ENCODE measurements around the gene TXNRD2. TPM values are rescaled to one million over a fixed set of nuclear protein-coding genes. Genes with fewer than 3 reads are reported as not detected.
A peak's percentile ranks its signal among the peaks of the same experiment; 100 is the strongest.

TXNRD2 gene
- total RNA-seq, 1 experiment from 2014 or later, result 19.7 TPM

- Histone ChIP-seq H2AFZ (ENCODE audit: low read depth, low read length, poor library complexity, severe bottlenecking) (no peak overlapping the region), H4K20me1 (ENCODE audit: insufficient read depth) (no peaks in the 10 kb centered on the region), H3K27me3 (ENCODE audit: insufficient read depth, low read length) (no peaks in the 10 kb centered on the region), H3K27ac (ENCODE audit: low read depth, low read length) (no peak overlapping the region), H3K9me2 (ENCODE audit: insufficient read depth) (no peaks in the 10 kb centered on the region), H3K36me3 (ENCODE audit: control insufficient read depth in 1 of 2, insufficient read depth in 2 of 2, low read length in 2 of 2) (no peaks in the 10 kb centered on the region), H3K9me3 (ENCODE audit: control insufficient read depth in 1 of 2, insufficient read depth in 1 of 2, low read depth in 1 of 2, low read length in 2 of 2) (no peaks in the 10 kb centered on the region), H3K79me2 (ENCODE audit: insufficient read depth, low read length) (no peaks in the 10 kb centered on the region), H3K9ac (ENCODE audit: low read length) (no peak overlapping the region), H3K4me1 (ENCODE audit: control insufficient read depth in 1 of 2, insufficient read depth in 2 of 2, low read length in 2 of 2) (peaks cover 0 to 12% of the 10 kb centered on the region in 2 experiments; a peak in 1 of 4 replicates), H3K4me2 (ENCODE audit: low read length) (no peak overlapping the region), H3K4me3 (replicated peaks in 1 of 2; ENCODE audit: low read depth in 1 of 2, low read length in 2 of 2) (no peak overlapping the region)
- ChIA-PET CTCF (interaction anchor here (1.4 to 1.6 kb wide), 2 partner anchors 13 to 168 kb away, joined by 5 to 8 read pairs; no protein-coding TSS in a partner anchor), RAD21 (ENCODE audit: low non-redundant PET in 1 of 2, low total read pairs in 2 of 2, uncharacterized antibody in 2 of 2, unreplicated experiment in 2 of 2) (no interaction called here), POLR2A (no interaction called here)
- intact Hi-C loops (cut with micrococcal nuclease), result no loop called here
- BruUV-seq (replicated peaks), result no TSS peak
- DNase-seq (ENCODE audit: low read depth, low spot score) (no peak), ATAC-seq (no peak)
- no peak for TF ChIP-seq SRF (IDR thresholded peaks at IDR 0.05; ENCODE audit: low read depth)
- TF ChIP-seq POLR2A (IDR thresholded peaks at IDR 0.05; ENCODE audit: borderline replicate concordance, extremely low read depth, insufficient read depth, insufficient read length), result no peak
- no peak for TF ChIP-seq CTCF (IDR thresholded peaks at IDR 0.05 in 2 of 3, conservative IDR thresholded peaks at IDR 0.05 in 1 of 3; ENCODE audit: borderline replicate concordance in 1 of 3, insufficient read depth in 1 of 3, low read depth in 2 of 3, low read length in 2 of 3)
- no peak for TF ChIP-seq ATF3 (IDR thresholded peaks at IDR 0.05)
- no peak for TF ChIP-seq EZH2phosphoT487 (IDR thresholded peaks at IDR 0.05; ENCODE audit: borderline replicate concordance)
- no peak for TF ChIP-seq SP1 (IDR thresholded peaks at IDR 0.05; ENCODE audit: low read depth)
Measured at GRCh38 chr22:19897726-19898125, 43.9 kb downstream of the TXNRD2 start.

- no peak overlapping the region for H3K4me2 ChIP-seq (ENCODE audit: low read length)
- intact Hi-C loops (cut with micrococcal nuclease), result no loop called here
- no peaks in the 10 kb centered on the region for H4K20me1 ChIP-seq (ENCODE audit: insufficient read depth)
- H3K9ac ChIP-seq (ENCODE audit: low read length), result no peak overlapping the region
- BruUV-seq (replicated peaks), result no TSS peak
- H2AFZ ChIP-seq (ENCODE audit: low read depth, low read length, poor library complexity, severe bottlenecking), result no peak overlapping the region
- CTCF ChIA-PET, result interaction anchor here (0.8 to 1.6 kb wide), 3 partner anchors 13 to 167 kb away, joined by 3 to 8 read pairs (median 5); no protein-coding TSS in a partner anchor
- H3K27ac ChIP-seq (ENCODE audit: low read depth, low read length), result no peak overlapping the region; the same call in 1 of the 2 replicates
- H3K79me2 ChIP-seq (ENCODE audit: insufficient read depth, low read length), result no peaks in the 10 kb centered on the region
- peak; percentile 63; the same call in 1 of the 2 replicates for ATAC-seq
- POLR2A ChIA-PET, result no interaction called here
- H3K9me3 ChIP-seq (ENCODE audit: control insufficient read depth in 1 of 2, insufficient read depth in 1 of 2, low read depth in 1 of 2, low read length in 2 of 2), result no peaks in the 10 kb centered on the region
- RAD21 ChIA-PET (ENCODE audit: low non-redundant PET in 1 of 2, low total read pairs in 2 of 2, uncharacterized antibody in 2 of 2, unreplicated experiment in 2 of 2), result no interaction called here
- H3K4me3 ChIP-seq (replicated peaks in 1 of 2; ENCODE audit: low read depth in 1 of 2, low read length in 2 of 2), result no peak overlapping the region
- TF ChIP-seq CBX3 (IDR thresholded peaks at IDR 0.05; ENCODE audit: low read depth), result no peak
- no peak for TF ChIP-seq ATF3 (IDR thresholded peaks at IDR 0.05)
- no peak for TF ChIP-seq MAX (IDR thresholded peaks at IDR 0.05)
- no peak for TF ChIP-seq ZBTB33 (IDR thresholded peaks at IDR 0.05; ENCODE audit: extremely low read depth, insufficient replicate concordance, low read length)
- TF ChIP-seq EGR1 (IDR thresholded peaks at IDR 0.05; ENCODE audit: low read depth), result no peak
- TF ChIP-seq YY1 (IDR thresholded peaks at IDR 0.05; ENCODE audit: extremely low read depth, insufficient replicate concordance, low read depth, low read length), result no peak
- no peak for TF ChIP-seq POLR2AphosphoS5 (IDR thresholded peaks at IDR 0.05; ENCODE audit: low read depth, low read length)
- TF ChIP-seq CEBPB (IDR thresholded peaks at IDR 0.05; ENCODE audit: low read depth), result no peak
- no peak for DNase-seq (ENCODE audit: low read depth, low spot score)
- peaks cover 6 to 19% of the 10 kb centered on the region in 2 experiments for H3K4me1 ChIP-seq (ENCODE audit: control insufficient read depth in 1 of 2, insufficient read depth in 2 of 2, low read length in 2 of 2)
- H3K27me3 ChIP-seq (ENCODE audit: insufficient read depth, low read length), result no peaks in the 10 kb centered on the region
- no peaks in the 10 kb centered on the region for H3K36me3 ChIP-seq (ENCODE audit: control insufficient read depth in 1 of 2, insufficient read depth in 2 of 2, low read length in 2 of 2)
- no peaks in the 10 kb centered on the region for H3K9me2 ChIP-seq (ENCODE audit: insufficient read depth)
Measured at GRCh38 chr22:19896665-19897355, 44.8 kb downstream of the TXNRD2 start.

Data from HCT116 (cell line).